Hematopoietic multipotent progenitor cell treated with erythropoietin and hydrocortisone succinate and interleukin-3 and kit ligand, for 17 days (in vitro differentiated cells): ENCODE measurements around the gene ANHX.
"Not testable (repeated sequence)": the region's sequence is repeated elsewhere in the genome, so short reads cannot be mapped to it uniquely, and the experiment has no call there.

Source experiments
- DNase-seq: peaks from one replicate; pipeline ENCODE4 v3.0.0-alpha.2; 2015; ENCODE audit warnings: low spot score

Gene ANHX

DNA sequence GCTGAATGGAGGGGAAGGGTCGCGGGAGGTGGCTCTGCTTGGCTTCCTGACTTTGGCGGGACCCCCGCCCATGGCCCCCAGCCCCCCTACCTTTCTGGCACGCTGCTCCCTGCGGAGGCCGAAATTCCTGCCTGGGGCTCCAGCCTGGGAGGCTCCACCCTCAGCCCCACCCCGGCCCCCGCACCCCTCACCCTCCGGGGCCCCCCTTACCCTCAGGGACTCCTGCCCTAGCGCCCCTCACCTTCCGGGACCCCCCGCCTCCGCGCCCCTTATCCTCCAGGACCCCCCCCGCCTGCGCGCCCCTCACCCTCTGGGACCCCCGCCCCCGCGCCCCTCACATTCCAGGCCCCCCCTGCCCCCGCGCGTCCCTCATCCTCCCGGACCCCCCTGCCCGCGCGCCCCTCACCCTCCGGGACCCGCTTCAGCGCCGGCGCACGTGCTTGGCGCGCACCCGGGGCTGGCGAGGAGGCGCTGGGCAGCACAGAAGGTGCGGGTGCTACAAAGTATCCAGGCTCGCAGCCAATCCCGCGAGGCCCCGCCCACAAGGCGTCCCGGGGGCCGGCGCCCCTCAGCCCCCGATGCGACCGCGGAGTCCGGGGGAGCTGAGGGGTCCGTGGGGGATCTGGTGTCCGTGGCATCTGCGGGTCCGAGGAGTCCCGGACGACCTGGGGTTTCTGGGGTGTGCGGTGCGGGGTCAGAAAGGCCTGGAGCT lies at the start of gene ANHX:
Gene ANHX (minus strand): TSS at position 477 of the 712 bp plus-strand sequence. CDS start 1,521 bp downstream, outside the sequence.
- no peak for DNase-seq

DNA sequence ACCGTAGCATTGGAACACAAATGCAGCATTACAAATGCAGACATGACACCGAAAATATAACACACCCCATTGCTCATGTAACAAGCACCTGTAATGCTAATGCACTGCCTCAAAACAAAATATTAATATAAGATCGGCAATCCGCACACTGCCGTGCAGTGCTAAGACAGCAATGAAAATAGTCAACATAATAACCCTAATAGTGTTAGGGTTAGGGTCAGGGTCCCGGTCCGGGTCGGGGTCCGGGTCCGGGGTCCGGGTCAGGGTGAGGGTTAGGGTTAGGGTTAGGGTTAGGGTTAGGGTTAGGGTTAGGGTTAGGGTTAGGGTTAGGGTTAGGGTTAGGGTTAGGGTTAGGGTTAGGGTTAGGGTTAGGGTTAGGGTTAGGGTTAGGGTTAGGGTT lies 29.0 kb upstream of the ANHX start:
- DNase-seq: not testable (repeated sequence)

DNA sequence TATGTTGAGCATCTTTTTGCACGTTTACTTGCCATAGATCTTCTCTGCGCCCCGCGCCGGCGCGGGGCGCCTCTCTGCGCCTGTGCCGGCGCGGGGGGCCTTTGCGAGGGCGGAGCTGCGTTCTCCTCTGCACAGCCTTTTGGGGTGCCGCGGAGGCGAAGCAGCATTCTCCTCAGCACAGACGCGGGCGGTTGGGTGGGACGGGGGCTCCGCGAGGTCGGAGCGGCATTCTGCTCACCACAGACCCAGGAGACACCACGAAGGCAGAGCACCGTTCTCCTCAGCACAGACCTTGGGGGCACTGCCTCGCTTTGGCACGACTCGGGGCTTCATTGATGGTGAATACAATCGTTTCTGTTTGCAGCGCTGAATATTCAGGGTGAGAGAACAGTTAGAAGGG lies 28.5 kb upstream of the ANHX start:
- DNase-seq: no peak

DNA sequence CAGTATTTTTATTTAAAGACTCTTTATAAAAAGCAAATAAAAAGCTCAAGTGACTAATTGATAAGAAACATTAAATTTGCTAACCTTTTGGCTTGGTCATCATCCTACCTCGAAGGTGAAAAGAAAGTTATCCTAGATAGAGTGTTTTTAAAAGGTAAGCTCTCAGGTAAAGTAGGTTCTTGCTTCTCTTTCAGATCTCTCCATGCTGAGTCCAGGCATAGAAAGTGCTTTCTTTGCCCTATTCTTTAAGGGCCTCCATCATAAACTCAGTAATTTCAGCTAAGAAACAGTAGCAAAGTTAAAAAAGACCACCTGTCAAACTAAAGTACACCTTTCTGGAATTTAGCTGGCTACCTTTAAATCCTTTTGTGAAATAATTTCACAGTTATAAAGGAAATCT lies 20.6 kb upstream of the ANHX start:
- no peak for DNase-seq

DNA sequence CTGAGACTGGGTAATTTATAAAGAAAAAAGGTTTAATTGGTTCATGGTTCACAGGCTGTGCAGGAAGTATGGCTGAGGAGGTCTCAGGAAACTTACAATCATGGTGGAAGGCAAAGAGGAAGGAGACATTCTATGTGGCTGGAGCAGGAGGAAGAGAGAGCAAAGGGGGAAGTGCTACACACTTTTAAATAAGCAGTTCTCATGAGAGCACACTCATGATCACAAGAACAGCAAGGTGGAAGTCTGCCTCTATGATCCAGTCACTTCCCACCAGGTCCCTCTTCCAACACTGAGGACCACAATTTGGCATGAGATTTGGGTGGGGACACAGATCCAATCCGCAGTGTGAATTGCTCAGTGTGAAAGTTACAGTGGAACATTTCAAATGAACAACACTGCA lies 20.2 kb upstream of the ANHX start:
- DNase-seq: not testable (repeated sequence)

DNA sequence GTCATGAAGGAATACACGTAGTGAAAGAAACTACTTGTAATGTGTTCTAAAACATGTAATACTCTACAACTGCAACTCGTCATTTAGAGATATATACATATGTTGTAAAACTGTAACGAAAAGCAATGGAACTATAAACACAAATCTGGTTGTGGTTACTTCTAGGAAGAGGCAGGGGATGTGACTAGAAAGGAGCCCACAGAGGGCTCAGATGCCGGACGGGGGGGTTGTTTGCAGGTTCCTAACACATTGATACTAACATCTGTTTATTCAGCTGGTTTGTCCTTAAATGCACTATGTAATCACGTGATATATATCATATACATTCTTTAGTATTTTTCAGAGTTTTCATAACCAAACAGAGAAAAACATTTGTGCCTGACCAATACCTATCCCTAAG lies 16.1 kb upstream of the ANHX start:
- no peak for DNase-seq

DNA sequence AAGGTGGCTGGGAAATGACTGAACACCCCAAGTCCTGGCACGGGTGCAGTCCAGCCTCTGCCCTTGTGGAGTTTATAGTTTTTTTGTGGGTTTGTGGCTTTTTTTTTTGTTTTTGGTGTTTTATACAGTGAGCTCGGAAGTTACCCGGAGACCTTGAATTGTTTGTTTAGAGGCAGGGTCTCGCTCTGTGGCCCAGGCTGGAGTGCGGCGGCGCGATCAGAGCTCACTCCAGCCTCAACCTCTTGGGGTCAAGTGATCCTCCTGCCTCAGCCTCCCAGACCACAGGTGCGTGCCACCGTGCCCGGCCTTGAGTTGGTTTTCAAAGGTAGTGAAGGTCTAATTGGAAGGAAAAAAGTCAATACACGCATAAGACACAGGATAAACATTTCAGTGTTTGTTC lies 879 bp upstream of the ANHX start:
- no peak for DNase-seq

DNA sequence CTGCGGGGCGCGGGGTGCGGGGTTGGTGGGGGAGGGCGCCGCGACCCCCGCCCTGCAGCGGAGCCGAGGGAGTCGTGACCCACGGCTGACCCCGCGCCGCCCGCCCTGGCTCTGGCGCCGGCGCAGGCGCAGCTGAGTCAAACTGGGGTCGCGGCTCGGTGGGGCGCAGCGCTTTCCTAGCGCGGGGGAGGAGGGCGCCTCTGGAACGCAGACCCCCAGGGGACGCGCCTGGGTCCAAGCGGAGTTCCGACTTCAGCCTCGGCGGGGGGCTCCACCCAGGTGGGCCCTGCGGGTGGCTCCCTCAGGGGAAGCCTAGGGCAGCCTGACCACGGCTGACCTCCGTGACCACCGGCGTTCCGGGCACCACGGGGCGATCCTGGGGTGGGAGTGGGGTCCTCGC lies 467 bp upstream of the ANHX start:
- no peak for DNase-seq

DNA sequence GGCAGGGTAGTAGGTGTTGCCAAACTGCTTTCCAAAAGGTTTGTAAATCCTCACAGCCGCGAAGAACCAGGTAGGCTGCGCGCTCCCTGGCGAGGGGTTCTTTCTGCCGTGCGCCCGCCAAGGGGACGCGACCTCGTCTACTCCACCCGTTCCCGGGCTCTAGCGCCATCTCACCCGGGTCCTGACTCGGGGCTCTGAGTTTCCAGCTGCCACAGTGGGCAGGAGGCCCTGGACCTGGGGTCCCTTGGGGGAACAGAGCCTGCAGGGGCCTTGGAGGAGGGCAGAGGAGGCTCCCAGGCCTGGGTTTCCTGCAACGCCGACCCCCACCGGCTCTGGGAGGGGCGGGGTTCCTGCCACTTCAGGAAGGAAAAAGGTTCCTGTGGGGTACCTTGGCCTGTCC lies 706 bp downstream of the ANHX start:
- DNase-seq: no peak

DNA sequence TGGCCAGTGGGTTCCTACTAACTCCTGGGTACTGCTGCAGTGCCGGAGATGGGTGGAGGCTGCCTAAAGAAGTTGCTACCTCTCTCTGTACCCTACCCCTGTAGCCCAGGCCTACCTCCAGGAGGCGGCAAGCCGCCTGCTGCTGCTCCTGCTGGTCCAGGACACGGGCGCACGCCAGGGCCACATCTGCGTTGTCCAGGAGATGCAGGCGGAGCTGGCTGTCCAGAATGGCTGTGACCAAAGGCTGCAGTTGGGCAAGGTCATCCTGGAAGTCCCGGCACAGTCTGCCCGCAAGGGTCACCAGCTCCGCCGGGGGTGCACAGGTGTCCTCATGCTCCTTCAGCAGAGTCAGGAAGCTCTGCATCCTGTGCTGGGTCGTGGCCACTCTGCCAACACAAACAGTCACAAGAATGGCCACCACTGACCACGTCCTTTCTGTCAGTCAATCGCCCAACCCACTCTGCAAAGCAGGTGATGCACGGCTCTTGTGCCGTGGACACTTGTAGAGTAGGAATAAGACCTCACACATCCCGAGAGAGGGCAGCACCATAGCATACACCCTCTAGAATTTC lies 1.6 kb downstream of the ANHX start:
- DNase-seq: no peak

DNA sequence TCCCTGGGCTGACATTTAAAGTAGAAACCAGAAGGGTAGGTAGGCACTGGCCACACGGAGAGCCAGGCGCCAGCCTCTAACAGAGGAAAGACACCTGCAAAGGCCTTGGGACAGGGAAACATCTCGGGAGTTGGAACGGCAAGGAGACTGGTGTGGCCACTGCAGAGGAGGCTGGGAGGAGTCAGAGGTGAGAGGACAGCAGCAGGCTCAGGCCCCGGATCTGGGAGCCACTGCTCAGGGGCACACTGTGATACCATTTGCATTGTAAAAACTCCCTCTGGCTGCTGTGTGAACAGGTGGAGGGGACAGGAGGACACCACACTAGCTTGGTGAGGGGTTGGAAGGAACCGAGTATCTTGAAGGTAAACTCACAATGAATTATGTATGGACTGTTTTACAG lies 2.7 kb downstream of the ANHX start:
- no peak for DNase-seq

DNA sequence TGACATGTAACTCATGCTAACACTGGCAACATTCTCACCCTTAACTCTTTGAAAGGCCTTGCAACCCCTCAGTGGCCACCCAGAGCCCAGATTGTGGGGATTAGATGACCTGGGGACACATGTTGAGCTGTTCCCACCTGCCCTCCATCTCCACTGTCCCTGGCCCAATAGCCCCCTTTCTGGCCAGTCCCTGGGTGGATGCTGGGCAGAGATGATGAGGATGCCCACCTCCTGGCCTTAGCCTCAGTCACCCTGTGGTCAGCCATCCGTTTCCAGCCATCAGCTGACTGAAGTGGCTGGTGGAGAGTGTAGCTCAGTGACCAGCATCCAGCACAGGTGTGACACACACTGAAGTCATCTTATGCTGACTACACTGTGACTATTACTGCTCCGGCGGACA lies 4.7 kb downstream of the ANHX start:
- no peak for DNase-seq

DNA sequence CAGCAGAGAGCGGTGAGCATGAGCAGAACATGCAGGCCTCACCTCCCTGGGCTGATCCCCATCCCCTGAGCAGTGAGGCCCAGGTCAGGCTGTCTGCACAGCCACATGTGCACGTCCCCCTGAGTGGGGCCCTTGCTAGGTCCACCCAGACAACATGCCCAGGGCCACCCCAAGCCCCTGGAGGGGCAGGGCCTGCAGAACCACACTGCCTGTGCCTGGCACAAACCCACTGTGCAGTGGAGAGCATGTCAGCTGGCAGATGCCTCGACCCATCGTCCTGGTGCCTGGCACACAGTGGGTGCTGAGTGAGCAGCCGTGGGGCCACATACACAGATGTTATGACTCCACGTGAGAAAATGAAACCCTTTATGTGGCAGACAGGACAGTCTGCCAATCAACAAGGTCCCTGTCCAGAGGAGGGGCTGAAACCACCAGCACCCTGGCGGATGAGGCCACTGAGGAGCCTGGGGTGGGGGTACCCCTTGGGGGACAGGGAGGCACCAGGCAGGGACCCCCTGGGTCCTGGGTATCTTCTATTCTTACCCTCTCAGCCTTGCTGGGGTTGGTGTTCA lies 8.3 kb downstream of the ANHX start:
- DNase-seq: no peak

DNA sequence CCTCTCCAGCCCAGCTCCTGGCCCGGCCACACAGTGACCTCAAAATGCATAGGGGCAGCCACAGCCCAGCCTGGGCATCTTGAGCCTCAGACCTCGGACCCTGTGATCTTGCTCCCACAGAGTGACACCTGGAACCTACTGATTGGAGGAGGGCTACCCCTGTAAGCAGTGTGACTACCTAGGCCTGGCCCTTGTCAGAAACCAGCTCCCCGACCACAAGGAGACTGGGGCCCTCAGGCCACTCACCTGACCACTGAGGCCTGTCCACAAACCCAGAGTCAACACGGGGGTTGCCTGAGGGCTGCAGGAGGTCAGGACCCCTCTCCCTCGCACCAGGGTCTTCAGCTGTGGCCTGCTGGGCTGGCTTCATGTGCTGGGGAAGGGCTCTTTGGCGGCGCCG lies 9.0 kb downstream of the ANHX start:
- no peak for DNase-seq

DNA sequence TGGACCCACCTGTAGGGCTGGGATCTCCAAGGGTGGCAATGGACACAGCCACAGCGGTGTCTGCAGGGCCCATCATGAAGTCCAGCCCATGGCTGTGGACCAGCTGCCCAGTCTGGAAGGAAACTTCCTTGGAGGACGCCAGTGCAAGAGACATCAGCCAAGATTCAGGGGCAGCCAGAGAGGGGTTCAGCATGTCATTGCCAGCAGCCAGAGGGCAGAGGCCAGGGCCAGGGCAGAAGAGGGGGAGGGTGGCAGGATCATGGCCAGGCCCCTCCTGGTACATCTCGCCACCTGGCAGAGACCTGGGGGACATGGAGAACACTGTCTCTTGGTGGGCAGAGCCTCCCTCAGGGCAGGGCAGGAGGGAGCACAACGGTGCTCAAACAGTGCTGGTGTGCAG lies 10.2 kb downstream of the ANHX start:
- no peak for DNase-seq

DNA sequence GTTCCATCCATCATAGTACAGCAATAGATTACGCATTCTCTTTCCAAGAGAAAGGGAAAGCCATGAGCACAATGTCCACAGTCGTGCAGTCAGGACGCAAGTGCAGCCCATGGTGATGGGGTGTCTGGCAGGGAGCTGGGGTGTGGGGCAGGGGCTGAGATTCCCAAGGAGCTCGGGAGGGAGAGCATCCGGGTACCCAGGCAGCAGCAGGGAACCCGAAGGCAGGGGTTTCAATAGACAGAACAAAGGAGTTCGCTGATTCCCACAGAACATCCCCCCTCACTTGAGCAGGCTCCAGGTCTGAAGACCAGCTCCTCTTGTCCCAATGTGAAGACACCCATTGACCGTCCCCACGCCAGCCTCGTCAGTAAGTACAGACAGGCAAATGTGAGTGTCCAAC lies 13.5 kb downstream of the ANHX start:
- DNase-seq: no peak

DNA sequence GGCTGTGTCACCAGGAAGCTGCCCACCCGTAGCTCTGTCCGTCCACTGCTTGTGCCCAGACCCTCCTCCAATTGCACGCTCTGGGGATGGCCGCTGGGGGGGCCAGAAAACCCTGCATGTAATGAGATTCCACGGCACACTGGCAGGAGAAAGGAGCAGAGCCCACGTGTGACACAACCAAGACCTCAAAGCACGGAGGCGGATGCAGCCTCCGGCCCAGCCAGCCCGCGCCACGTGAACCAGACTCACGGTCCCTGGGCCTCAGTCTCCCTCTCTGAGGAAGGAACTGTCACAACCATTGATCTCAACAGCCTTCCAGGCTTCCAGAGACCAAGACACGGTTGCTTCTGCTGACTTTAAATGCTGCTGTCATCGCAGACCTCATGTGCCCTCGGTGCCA lies 14.4 kb downstream of the ANHX start:
- DNase-seq: no peak

DNA sequence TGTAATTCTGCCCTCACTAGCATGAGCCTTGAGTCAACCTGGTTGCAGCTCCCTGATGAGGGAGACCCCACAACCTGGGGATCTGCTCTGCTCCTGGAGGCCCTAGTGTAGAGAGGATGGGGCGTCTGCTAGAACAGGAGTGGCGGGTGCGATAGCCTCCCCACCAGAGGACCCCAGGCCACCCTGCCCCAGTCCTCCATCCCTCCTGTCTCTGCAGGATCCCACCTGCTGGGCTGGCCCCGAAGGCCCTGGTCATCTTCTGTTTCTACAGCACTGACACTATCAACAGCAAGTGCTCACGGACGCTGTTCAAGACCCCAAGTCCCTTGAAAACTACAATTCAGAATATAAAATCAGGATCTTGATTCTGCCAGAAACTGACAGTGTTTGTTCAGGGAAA lies 15.2 kb downstream of the ANHX start:
- no peak for DNase-seq

DNA sequence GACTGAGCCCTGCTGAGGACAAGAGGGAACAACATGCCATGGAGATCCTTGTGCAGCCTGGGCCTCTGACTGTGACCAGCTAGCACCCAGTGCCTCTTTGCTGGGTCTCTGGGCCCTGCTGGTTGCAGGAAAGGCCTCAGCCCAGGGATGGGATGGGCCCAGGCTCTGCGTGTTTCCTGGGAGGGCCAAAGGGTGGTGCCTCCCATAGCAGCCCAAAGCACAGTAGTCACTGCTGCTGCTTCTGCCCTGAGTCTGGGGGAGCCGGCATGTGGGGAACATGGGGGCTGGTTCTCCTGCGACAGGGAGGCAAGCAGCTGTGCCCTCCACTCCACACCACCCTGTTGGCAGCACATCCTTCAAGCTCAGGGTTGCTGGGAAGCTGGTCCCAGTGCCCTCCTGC lies 18.5 kb downstream of the ANHX start:
- DNase-seq: no peak

DNA sequence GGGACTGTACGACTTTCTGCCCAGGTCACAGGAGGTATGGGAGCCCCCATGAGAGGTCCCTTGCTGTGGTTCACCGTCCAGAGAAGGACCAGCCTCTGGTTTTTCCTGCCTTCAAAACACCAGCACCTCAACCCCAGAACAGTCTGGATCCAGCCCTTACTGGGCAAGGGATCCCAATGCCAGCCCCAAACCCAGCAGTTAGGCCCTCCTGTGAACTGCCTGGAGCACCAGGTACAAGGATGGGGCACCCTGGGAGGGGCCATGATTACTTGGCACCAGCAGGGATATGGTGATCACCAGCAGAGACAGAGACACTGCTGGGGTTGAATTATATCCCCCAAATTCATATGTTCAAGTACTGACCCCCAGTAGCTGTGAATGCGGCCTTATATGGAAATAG lies 20.0 kb downstream of the ANHX start:
- no peak for DNase-seq

DNA sequence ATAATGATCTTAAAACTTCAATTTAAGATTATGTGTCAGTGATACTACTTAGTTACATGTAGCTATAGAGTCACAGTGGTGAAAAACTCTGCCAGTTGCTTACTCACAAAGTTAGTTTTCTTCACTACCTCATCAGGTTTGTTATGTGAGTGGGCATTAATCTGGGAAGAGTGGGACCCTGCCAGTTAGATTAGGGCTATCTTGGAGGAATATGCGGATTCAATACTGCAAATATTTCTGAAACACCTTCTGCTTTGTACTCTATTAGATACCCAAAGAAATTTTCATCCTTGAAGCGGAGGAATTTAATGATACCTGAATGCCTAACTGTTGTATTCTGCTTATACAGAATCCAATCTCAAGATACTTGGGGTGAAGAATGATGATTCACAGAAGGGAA lies 29.3 kb downstream of the ANHX start:
- DNase-seq: no peak

DNA sequence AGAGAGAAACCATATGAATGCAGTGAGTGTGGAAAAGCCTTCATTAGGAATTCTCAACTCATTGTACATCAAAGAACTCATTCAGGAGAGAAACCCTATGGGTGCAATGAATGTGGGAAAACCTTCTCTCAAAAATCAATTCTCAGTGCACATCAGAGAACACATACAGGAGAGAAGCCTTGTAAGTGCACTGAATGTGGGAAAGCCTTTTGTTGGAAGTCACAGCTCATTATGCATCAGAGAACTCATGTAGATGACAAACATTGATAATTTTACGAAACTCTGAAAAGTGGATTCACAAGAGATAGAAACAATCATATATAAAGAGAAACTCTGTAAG lies 31.4 kb downstream of the ANHX start:
- no peak for DNase-seq

DNA sequence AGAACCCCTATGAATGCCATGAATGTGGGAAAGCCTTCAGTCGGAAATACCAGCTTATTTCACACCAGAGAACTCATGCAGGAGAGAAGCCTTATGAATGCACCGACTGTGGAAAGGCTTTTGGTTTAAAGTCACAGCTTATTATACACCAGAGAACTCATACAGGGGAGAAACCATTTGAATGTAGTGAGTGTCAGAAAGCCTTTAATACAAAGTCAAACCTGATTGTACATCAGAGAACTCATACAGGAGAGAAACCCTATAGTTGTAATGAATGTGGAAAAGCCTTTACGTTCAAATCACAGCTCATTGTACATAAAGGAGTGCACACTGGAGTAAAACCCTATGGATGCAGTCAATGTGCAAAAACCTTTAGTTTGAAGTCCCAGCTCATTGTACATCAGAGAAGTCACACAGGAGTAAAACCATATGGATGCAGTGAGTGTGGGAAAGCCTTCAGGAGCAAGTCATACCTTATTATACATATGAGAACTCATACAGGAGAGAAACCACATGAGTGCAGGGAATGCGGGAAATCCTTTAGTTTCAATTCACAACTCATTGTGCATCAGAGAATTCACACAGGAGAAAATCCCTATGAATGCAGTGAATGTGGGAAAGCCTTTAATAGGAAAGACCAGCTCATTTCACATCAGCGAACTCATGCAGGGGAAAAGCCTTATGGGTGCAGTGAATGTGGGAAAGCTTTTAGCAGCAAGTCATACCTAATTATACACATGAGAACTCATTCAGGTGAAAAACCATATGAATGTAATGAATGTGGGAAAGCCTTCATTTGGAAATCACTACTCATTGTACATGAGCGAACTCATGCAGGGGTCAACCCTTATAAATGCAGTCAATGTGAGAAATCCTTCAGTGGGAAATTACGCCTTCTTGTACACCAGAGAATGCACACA lies 32.1 kb downstream of the ANHX start:
- DNase-seq: no peak
